GM18907 (cell line): ENCODE measurements around the gene SDCCAG8.

ENCODE experiments used
- ATAC-seq: cut with Tn5 transposase; IDR thresholded peaks from one replicate; pipeline ENCODE4 v1.9.1; 2021; ENCODE audit warnings: mild to moderate bottlenecking, moderate library complexity; ENCODE audit not compliant: unreplicated experiment

SDCCAG8 gene

GRCh38 chr1:243535014-243535413 lies 279.2 kb downstream of the SDCCAG8 start:
- no peak for ATAC-seq

GRCh38 chr1:243539636-243540035 lies 283.8 kb downstream of the SDCCAG8 start:
- no peak for ATAC-seq

GRCh38 chr1:243542739-243543415 lies 287.0 kb downstream of the SDCCAG8 start:
- no peak for ATAC-seq

GRCh38 chr1:243543501-243543900 lies 287.7 kb downstream of the SDCCAG8 start:
- ATAC-seq, result no peak

GRCh38 chr1:243546457-243546856 lies 290.6 kb downstream of the SDCCAG8 start:
- ATAC-seq, result no peak

GRCh38 chr1:243547891-243548290 lies 292.1 kb downstream of the SDCCAG8 start:
- no peak for ATAC-seq

- ATAC-seq, result no peak
Measured at GRCh38 chr1:243548516-243548915, 292.7 kb downstream of the SDCCAG8 start.

- no peak for ATAC-seq
Measured at GRCh38 chr1:243549108-243549507, 293.3 kb downstream of the SDCCAG8 start.
